ENCODE results near the gene CTIF.

Gene CTIF

GRCh38 chr18:48575658-48576456, 37.0 kb downstream of the CTIF start:
- peak; percentile 86 for DNase-seq (ENCODE audit: low spot score)

GRCh38 chr18:48576457-48576771, 37.6 kb downstream of the CTIF start:
- no peak for DNase-seq (ENCODE audit: low spot score)

GRCh38 chr18:48577478-48578190, 38.8 kb downstream of the CTIF start:
- no peak for DNase-seq (ENCODE audit: low spot score)

GRCh38 chr18:48578289-48578688, 39.5 kb downstream of the CTIF start:
- no peak for DNase-seq (ENCODE audit: low spot score)

GRCh38 chr18:48580066-48580465, 41.2 kb downstream of the CTIF start:
- DNase-seq (ENCODE audit: low spot score): no peak

GRCh38 chr18:48580782-48581181, 42.0 kb downstream of the CTIF start:
- DNase-seq (ENCODE audit: low spot score): no peak

GRCh38 chr18:48581206-48581605, 42.4 kb downstream of the CTIF start:
- no peak for DNase-seq (ENCODE audit: low spot score)

- DNase-seq (ENCODE audit: low spot score): no peak
These were observed 43.1 kb downstream of the CTIF start for GRCh38 chr18:48581941-48582340.

GRCh38 chr18:48582946-48583345, 44.1 kb downstream of the CTIF start:
- DNase-seq (ENCODE audit: low spot score): no peak

- DNase-seq (ENCODE audit: low spot score): no peak
These were observed 44.7 kb downstream of the CTIF start for GRCh38 chr18:48583573-48583972.

- DNase-seq (ENCODE audit: low spot score): peak; percentile 87
These were observed 51.1 kb downstream of the CTIF start for GRCh38 chr18:48589797-48590519.

GRCh38 chr18:48590678-48591077, 51.8 kb downstream of the CTIF start:
- DNase-seq (ENCODE audit: low spot score): no peak

GRCh38 chr18:48592540-48593171, 53.8 kb downstream of the CTIF start:
- peak; percentile 79 for DNase-seq (ENCODE audit: low spot score)

GRCh38 chr18:48594471-48595094, 55.8 kb downstream of the CTIF start:
- no peak for DNase-seq (ENCODE audit: low spot score)

GRCh38 chr18:48595703-48596218, 56.9 kb downstream of the CTIF start:
- no peak for DNase-seq (ENCODE audit: low spot score)

GRCh38 chr18:48597110-48597509, 58.3 kb downstream of the CTIF start:
- no peak for DNase-seq (ENCODE audit: low spot score)

- no peak for DNase-seq (ENCODE audit: low spot score)
These were observed 58.8 kb downstream of the CTIF start for GRCh38 chr18:48597671-48598070.

GRCh38 chr18:48599391-48599790, 60.6 kb downstream of the CTIF start:
- DNase-seq (ENCODE audit: low spot score): no peak

GRCh38 chr18:48600046-48600445, 61.2 kb downstream of the CTIF start:
- DNase-seq (ENCODE audit: low spot score): no peak

- DNase-seq (ENCODE audit: low spot score): no peak
These were observed 61.7 kb downstream of the CTIF start for GRCh38 chr18:48600456-48601090.

GRCh38 chr18:48601343-48601742, 62.5 kb downstream of the CTIF start:
- DNase-seq (ENCODE audit: low spot score): no peak
